Activated CD4-positive, alpha-beta T cell treated with anti-CD3 and anti-CD28 coated beads for 48 hours (primary cell): ENCODE results near the gene HMG20B.

ENCODE experiments used
- DNase-seq: peaks from one replicate; pipeline ENCODE4 v3.0.0-alpha.2; 2020

HMG20B gene

GRCh38 chr19:3537438-3538240, 35.1 kb upstream of the HMG20B start:
- no peak for DNase-seq

GRCh38 chr19:3538258-3538929, 34.4 kb upstream of the HMG20B start:
- DNase-seq: no peak

- no peak for DNase-seq
Measured at GRCh38 chr19:3538965-3539755, 33.6 kb upstream of the HMG20B start, which contains the start of gene TEKTIP1. Gene TEKTIP1, plus strand, starts transcription at chr19:3539174. Its CDS starts 4 bp downstream, at chr19:3539178.

GRCh38 chr19:3539756-3540118, 33.0 kb upstream of the HMG20B start:
- no peak for DNase-seq

- no peak for DNase-seq
Measured at GRCh38 chr19:3543150-3544057, 29.3 kb upstream of the HMG20B start.

- no peak for DNase-seq
Measured at GRCh38 chr19:3544058-3544376, 28.7 kb upstream of the HMG20B start.

GRCh38 chr19:3544742-3545668, 27.7 kb upstream of the HMG20B start:
- peak; percentile 86 for DNase-seq

GRCh38 chr19:3545669-3546034, 27.1 kb upstream of the HMG20B start:
- DNase-seq: no peak

- no peak for DNase-seq
Measured at GRCh38 chr19:3546119-3546518, 26.6 kb upstream of the HMG20B start.

- DNase-seq: peak; percentile 59
Measured at GRCh38 chr19:3547301-3547731, 25.4 kb upstream of the HMG20B start.

- DNase-seq: no peak
Measured at GRCh38 chr19:3547767-3548282, 24.9 kb upstream of the HMG20B start.

- DNase-seq: no peak
Measured at GRCh38 chr19:3548606-3549005, 24.1 kb upstream of the HMG20B start.

GRCh38 chr19:3549816-3550215, 22.9 kb upstream of the HMG20B start:
- DNase-seq: no peak

GRCh38 chr19:3550947-3551791, 21.6 kb upstream of the HMG20B start:
- DNase-seq: no peak

GRCh38 chr19:3551792-3552095, 21.0 kb upstream of the HMG20B start:
- no peak for DNase-seq

- no peak for DNase-seq
Measured at GRCh38 chr19:3554254-3555083, 18.3 kb upstream of the HMG20B start.

- DNase-seq: no peak
Measured at GRCh38 chr19:3555653-3556422, 16.9 kb upstream of the HMG20B start.

GRCh38 chr19:3556423-3556977, 16.2 kb upstream of the HMG20B start:
- DNase-seq: no peak
